Adrenal gland (tissue), 5 donors: ENCODE measurements around the gene DLX5.

Source experiments
- POLR2A ChIP-seq, 2 donors: fragments of 450-650 bp; IDR thresholded peaks; one replicate each; pipeline ENCODE4 v1.6.1; 2017; ENCODE audit warnings: antibody characterized with exemption in 2 of 2, mild to moderate bottlenecking in 2 of 2, moderate library complexity in 1 of 2
- TF ChIP-seq, protein P1 (sequence below), 6 experiments: fragments of 450-650 bp in 4 of 6; fragments of 200-600 bp in 2 of 6; sonication (generic) in 1 of 6; IDR thresholded peaks; 1 replicate in 5 of 6; 2 replicates in 1 of 6; pipeline versions ENCODE4 v1.5.1 to v1.8.0; 2016 to 2021; ENCODE audit warnings: antibody characterized with exemption in 6 of 6, mild to moderate bottlenecking in 2 of 6, moderate library complexity in 1 of 6
- donor health status: DM: no; HTN: no; CAD: no.

DNA sequence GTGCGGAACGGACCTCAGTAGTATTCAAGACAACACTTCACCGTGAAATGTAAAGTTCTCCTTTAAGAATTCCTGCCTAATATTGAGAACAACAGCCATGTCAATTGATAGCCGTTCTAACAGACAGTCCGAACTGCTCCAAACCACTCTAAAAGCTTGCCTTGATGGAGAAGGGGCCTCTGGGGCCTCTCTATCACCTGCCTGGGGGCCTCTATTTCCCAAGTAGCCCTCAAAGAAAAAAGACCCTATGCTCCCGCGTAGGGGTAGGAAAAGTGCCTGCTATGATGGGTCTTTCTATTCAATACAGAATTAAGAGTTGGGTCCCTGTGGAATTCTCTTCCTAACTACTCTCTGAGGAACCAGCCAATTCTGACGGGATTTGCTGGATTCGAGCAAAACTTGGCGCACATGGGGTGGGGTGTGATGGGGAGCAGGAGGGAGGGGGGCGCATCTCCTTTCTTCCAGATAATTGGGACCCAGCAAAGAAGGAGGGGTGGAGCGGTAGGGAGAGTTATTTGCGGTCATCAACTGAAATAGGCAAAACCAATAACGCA lies 27.6 kb downstream of the DLX5 start:
- TF ChIP-seq, protein P1, sequence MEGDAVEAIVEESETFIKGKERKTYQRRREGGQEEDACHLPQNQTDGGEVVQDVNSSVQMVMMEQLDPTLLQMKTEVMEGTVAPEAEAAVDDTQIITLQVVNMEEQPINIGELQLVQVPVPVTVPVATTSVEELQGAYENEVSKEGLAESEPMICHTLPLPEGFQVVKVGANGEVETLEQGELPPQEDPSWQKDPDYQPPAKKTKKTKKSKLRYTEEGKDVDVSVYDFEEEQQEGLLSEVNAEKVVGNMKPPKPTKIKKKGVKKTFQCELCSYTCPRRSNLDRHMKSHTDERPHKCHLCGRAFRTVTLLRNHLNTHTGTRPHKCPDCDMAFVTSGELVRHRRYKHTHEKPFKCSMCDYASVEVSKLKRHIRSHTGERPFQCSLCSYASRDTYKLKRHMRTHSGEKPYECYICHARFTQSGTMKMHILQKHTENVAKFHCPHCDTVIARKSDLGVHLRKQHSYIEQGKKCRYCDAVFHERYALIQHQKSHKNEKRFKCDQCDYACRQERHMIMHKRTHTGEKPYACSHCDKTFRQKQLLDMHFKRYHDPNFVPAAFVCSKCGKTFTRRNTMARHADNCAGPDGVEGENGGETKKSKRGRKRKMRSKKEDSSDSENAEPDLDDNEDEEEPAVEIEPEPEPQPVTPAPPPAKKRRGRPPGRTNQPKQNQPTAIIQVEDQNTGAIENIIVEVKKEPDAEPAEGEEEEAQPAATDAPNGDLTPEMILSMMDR (IDR thresholded peaks at IDR 0.05), result no peak
- no peak for TF ChIP-seq POLR2A (IDR thresholded peaks at IDR 0.05)
